Psoas muscle (tissue), 8 donors: ENCODE results near the gene SAMMSON. TPM values are rescaled to one million over a fixed set of nuclear protein-coding genes. Genes with fewer than 3 reads are reported as not detected.

ENCODE experiments used
- ATAC-seq, 4 donors: fragments of 200-7000 bp; cut with Tn5 transposase; one replicate each; pipeline ENCODE4 v1.9.1; 2020; ENCODE audit warnings: moderate library complexity in 3 of 4, mild to moderate bottlenecking in 2 of 4
- DNase-seq, 2 donors: peaks; one replicate each; pipeline ENCODE4 v3.0.0-alpha.2; 2020
- H3K27ac ChIP-seq: fragments of 200-600 bp; one replicate; pipeline ENCODE4 v1.8.0; 2022
- H3K27me3 ChIP-seq, 3 donors: fragments of 200-600 bp in 1 of 3; one replicate each; pipeline versions ENCODE4 v1.6.1 to v1.8.0; 2013 to 2022; ENCODE audit warnings: low read length in 2 of 3, mild to moderate bottlenecking in 2 of 3, moderate library complexity in 1 of 3; ENCODE audit not compliant: insufficient read depth in 3 of 3
- H3K36me3 ChIP-seq, 2 donors: fragments of 200-600 bp in 1 of 2; one replicate each; pipeline versions ENCODE4 v1.6.1 to v1.8.0; 2013 to 2022; ENCODE audit warnings: low read depth in 1 of 2, mild to moderate bottlenecking in 1 of 2, moderate library complexity in 1 of 2; ENCODE audit not compliant: insufficient read depth in 1 of 2
- H3K4me1 ChIP-seq: fragments of 200-600 bp; one replicate; pipeline ENCODE4 v1.8.0; 2022
- H3K4me3 ChIP-seq: fragments of 200-600 bp; one replicate; pipeline ENCODE4 v1.8.0; 2022; ENCODE audit warnings: mild to moderate bottlenecking
- H3K9me3 ChIP-seq: fragments of 200-600 bp; one replicate; pipeline ENCODE4 v1.8.0; 2022
- CTCF ChIP-seq: fragments of 200-600 bp; IDR thresholded peaks from one replicate; pipeline ENCODE4 v1.8.0; 2022; ENCODE audit warnings: antibody characterized with exemption
- WGBS, 3 donors: extraction: QIAGEN DNeasy Blood & Tissue Kit; methylation state at CpG; one replicate each; pipeline versions ENCODE4 v1.1.6 to v1.1.7; 2013; 5-methylcytosine and 5-hydroxymethylcytosine counted together
- intact Hi-C, 2 donors: fragments of 100-400 bp; cut with DNase I; formaldehyde crosslinking; loops; one replicate each; pipeline versions ENCODE4 v1.11.0 to v1.14.2; 2022
- polyA plus RNA-seq, 3 donors: library from polyadenylated mRNA; stranded (reverse); fragments of 200-250 nt; gene quantifications; one replicate each; pipeline ENCODE4 v1.2.3, GENCODE V29; 2013
- total RNA-seq, 4 donors: library from RNA; stranded (reverse); fragmentation: NEBNext Ultra II Directional in 2 of 4; extraction: Animal tissue kit (Norgen Biotek cat#: 25700) in 2 of 4; gene quantifications; one replicate each; pipeline versions ENCODE4 v1.2.1 to v1.2.4, GENCODE V29; 2021 to 2023
- donor health status: healthy with polysubstance abuse.
- donor health status: DM: no; HTN: no; CAD: no; lungs with moderate emphysema.
- donor health status: Bipolar disorder and iron deficiency.
- donor health status: healthy.
- donor health status: DM: yes; HTN: yes; CAD: no.
- donor health status: DM: no; HTN: no; CAD: no.
- donor health status: DM: no; HTN: no; CAD: no.
- donor health status: DM: yes; HTN: yes; CAD: no.

The SAMMSON gene
- total and polyA plus RNA-seq, 7 donors: not detected

DNA sequence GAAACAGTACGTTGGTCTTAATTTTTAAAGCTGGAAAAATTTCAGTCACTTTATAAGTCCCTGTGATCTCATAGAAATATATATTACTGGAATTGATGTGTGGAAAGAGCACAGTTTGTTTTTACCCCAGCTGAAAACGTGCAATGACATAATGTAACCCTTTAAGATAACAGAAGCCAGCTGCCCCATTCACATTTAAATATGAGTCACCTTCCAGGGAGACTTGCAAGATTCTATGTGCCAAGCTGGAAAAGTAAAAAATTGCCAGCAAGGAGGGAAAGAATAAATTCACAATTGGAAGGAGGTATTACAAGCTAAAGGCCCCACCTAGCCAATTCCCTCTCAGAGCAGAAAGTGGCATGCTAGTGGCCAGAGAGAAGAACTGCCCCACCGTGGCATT lies 50.2 kb downstream of the SAMMSON start:
- no peak for DNase-seq
- ATAC-seq: no peak
- Histone ChIP-seq H3K4me3 (no peak overlapping the region), H3K27ac (no peak overlapping the region), H3K27me3 (no peaks in the 10 kb centered on the region), H3K9me3 (no peaks in the 10 kb centered on the region), H3K36me3 (no peaks in the 10 kb centered on the region), H3K4me1 (no peaks in the 10 kb centered on the region)
- TF ChIP-seq CTCF: no peak
- 49 to 54% (median 52%) methylated on average over 3 of the region's 3 CpGs for WGBS, 3 donors
- intact Hi-C loops: no loop called here

DNA sequence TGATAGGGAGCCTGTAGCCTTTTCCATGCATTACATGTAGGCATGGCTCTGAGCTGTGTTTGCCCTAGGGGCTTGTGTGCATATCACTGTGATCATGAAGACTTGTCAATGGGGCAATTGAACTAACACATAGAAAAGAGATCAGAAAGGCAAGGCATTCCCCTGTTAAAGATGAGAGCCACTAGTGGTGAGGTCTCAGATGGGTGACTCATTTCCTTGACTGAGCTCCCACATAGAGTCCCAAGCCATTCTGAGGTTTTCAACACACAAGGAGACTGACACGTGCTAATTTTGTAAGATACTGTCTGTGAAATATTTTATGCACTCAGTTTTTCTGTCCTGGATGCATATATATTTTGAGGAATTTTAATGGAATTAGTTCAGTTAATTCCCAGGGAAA lies 53.8 kb downstream of the SAMMSON start:
- intact Hi-C loops: no loop called here
- no peak overlapping the region for H3K27ac ChIP-seq
- no peaks in the 10 kb centered on the region for H3K4me1 ChIP-seq
- WGBS, 3 donors: 62 to 71% (median 66%) methylated on average over 1 of the region's 1 CpG
- ATAC-seq (no peak), DNase-seq (no peak)
- TF ChIP-seq CTCF: no peak
- no peak overlapping the region for H3K4me3 ChIP-seq
- no peaks in the 10 kb centered on the region for H3K36me3 ChIP-seq
- no peaks in the 10 kb centered on the region for H3K27me3 ChIP-seq
- no peaks in the 10 kb centered on the region for H3K9me3 ChIP-seq

GRCh38 chr3:70056081-70056480 lies 56.5 kb downstream of the SAMMSON start:
- H3K4me3 ChIP-seq: no peak overlapping the region
- WGBS, 3 donors: 91 to 93% (median 93%) methylated on average over 3 of the region's 3 CpGs
- no peak for DNase-seq

GRCh38 chr3:70057426-70057825 lies 57.9 kb downstream of the SAMMSON start:
- WGBS, 3 donors: 62 to 73% (median 68%) methylated on average over 1 of the region's 1 CpG
- intact Hi-C loops: no loop called here
- DNase-seq: no peak
- H3K4me1 ChIP-seq: no peaks in the 10 kb centered on the region
- H3K9me3 ChIP-seq: no peaks in the 10 kb centered on the region
- H3K27ac ChIP-seq: no peak overlapping the region
- ATAC-seq: no peak
- no peaks in the 10 kb centered on the region for H3K27me3 ChIP-seq
- no peak for TF ChIP-seq CTCF
- no peak overlapping the region for H3K4me3 ChIP-seq
- H3K36me3 ChIP-seq: no peaks in the 10 kb centered on the region

More at GRCh38 chr3:70056081-70056480, 56.5 kb downstream of the SAMMSON start:
- Histone ChIP-seq H3K9me3 (no peaks in the 10 kb centered on the region), H3K27me3 (no peaks in the 10 kb centered on the region), H3K27ac (no peak overlapping the region), H3K4me1 (no peaks in the 10 kb centered on the region), H3K36me3 (no peaks in the 10 kb centered on the region)
- TF ChIP-seq CTCF: no peak
- ATAC-seq: no peak
- intact Hi-C loops: no loop called here

DNA sequence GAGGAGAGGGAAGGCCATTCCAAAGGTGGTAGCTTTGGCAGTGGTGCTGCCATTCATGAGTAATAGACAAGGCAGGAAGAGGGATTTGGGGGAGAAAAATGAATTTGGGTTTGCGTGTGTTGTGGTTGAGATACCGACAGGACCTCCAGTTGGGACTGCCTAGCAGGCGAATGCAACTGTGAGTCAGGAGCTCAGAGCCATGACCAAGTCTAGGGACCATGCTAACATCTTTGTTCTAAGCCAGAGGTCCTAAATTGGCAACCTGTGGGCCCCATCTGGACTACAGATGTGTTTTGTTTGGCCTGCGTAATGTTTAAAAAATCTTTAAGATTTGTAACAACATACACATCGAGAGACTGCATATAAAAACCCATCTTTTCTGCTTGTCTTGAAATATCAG lies 61.6 kb downstream of the SAMMSON start:
- no peak for TF ChIP-seq CTCF
- WGBS, 3 donors: 82 to 92% (median 85%) methylated on average over 5 of the region's 5 CpGs
- no peaks in the 10 kb centered on the region for H3K27me3 ChIP-seq
- H3K9me3 ChIP-seq: no peaks in the 10 kb centered on the region
- no peak overlapping the region for H3K27ac ChIP-seq
- intact Hi-C loops: loop anchor here (5.0 to 10.0 kb wide), 2 partner anchors 1591 to 1594 kb away; no protein-coding TSS in a partner anchor
- DNase-seq (no peak), ATAC-seq (no peak)
- H3K4me1 ChIP-seq: no peaks in the 10 kb centered on the region
- H3K4me3 ChIP-seq: no peak overlapping the region
- H3K36me3 ChIP-seq: no peaks in the 10 kb centered on the region
